HG02571 (cell line): Measurements from ENCODE around the gene PKD1.
"Not testable (repeated sequence)": the region's sequence is repeated elsewhere in the genome, so short reads cannot be mapped to it uniquely, and the experiment has no call there.

Experiments used
- ATAC-seq: cut with Tn5 transposase; IDR thresholded peaks from one replicate; pipeline ENCODE4 v1.9.1; 2021; ENCODE audit warnings: mild to moderate bottlenecking, moderate library complexity; ENCODE audit not compliant: unreplicated experiment

The PKD1 gene

GRCh38 chr16:2126161-2126743 is 9.4 kb downstream of the PKD1 start:
- not testable (repeated sequence) for ATAC-seq

GRCh38 chr16:2125609-2126008 is 10.1 kb downstream of the PKD1 start:
- not testable (repeated sequence) for ATAC-seq

DNA sequence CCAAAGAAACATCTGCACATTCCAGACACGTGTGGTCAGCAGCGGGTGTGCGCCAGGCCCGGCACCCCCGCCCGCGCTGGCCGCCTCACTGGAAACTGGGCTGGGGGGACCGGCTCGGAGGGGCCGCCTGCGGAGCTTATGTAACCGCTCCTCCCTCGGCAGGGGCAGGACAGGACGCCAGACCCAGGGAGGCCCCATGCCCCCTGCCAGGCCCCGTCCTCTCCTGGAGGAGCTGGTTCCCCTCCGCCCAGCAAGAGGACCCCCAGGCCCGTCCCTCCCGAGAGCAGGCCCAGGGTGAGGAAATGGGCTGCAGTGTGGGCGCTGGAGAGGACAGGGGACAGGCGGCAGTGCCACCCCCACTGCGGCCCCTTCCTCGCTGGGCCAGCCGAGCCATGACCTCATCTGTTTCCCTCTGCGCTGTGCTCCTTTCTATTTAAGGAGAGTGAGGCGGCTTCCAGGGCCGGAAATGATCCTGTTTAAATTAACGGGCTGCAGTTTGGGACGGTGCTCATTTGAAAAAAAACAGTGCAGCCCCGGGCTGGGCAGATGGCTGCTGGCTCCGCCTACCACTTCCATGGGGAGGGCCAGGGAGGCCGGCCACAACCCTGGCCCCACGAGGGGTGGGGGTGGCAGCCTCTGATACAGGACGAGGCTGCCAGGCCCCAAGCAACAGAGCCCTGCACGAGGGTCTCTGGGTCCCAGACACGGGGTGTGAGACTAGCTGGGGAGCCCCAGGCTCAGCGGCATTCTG is 10.8 kb downstream of the PKD1 start:
- ATAC-seq: not testable (repeated sequence)

GRCh38 chr16:2124377-2124693 is 11.4 kb downstream of the PKD1 start:
- ATAC-seq: not testable (repeated sequence)

- ATAC-seq: not testable (repeated sequence)
Observed at GRCh38 chr16:2123706-2124376, 11.9 kb downstream of the PKD1 start.

GRCh38 chr16:2122934-2123683 is 12.6 kb downstream of the PKD1 start:
- ATAC-seq: not testable (repeated sequence)

GRCh38 chr16:2122429-2122828 is 13.3 kb downstream of the PKD1 start:
- ATAC-seq: no peak

- ATAC-seq: no peak
Observed at GRCh38 chr16:2121853-2122252, 13.8 kb downstream of the PKD1 start.

- not testable (repeated sequence) for ATAC-seq
Observed at GRCh38 chr16:2121325-2121724, 14.4 kb downstream of the PKD1 start.

GRCh38 chr16:2117960-2118722 is 17.6 kb downstream of the PKD1 start:
- ATAC-seq: not testable (repeated sequence)

DNA sequence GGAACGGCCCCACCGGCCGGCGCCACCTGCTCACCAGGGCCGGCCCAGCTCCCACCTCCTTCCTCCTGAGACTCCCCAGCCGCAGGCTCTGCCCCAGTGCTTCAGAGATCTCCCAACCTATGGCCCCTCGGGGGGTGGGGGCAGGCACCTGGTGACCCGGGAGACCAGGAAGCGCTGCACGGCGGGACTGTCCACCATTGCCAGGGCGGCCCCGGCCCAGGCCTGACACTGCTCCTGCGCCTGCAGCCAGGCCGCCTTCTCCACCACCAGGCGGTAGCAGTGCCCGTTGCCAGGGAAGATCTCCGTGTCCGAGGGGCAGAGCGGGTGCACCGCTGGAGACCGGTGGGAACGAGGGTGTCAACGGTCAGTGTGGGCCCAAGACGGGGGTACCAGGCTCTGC is 18.4 kb downstream of the PKD1 start:
- ATAC-seq: not testable (repeated sequence)

GRCh38 chr16:2116428-2116827 is 19.3 kb downstream of the PKD1 start:
- not testable (repeated sequence) for ATAC-seq

- no peak for ATAC-seq
Observed at GRCh38 chr16:2115591-2115973, 20.1 kb downstream of the PKD1 start.

- not testable (repeated sequence) for ATAC-seq
Observed at GRCh38 chr16:2114885-2115590, 20.7 kb downstream of the PKD1 start.

DNA sequence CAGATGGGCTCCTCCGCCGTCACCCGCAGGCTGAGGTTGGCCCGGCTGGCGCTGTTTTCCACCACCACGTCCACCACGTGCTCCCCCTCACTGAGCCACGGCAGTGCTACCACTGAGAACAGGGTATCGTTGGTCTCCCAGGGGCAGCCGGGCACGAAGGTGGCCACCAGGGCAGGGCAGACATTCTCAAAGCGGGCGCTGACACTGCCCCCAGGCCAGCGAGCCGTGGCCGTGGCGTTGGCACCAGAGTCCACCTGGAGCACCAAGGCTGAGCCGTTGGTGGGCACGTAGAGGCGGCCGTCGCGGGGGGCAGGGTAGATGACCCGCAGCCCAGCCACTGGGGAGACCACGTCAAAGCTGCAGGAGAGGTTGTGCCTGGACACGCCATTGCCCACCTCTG is 21.5 kb downstream of the PKD1 start:
- not testable (repeated sequence) for ATAC-seq

DNA sequence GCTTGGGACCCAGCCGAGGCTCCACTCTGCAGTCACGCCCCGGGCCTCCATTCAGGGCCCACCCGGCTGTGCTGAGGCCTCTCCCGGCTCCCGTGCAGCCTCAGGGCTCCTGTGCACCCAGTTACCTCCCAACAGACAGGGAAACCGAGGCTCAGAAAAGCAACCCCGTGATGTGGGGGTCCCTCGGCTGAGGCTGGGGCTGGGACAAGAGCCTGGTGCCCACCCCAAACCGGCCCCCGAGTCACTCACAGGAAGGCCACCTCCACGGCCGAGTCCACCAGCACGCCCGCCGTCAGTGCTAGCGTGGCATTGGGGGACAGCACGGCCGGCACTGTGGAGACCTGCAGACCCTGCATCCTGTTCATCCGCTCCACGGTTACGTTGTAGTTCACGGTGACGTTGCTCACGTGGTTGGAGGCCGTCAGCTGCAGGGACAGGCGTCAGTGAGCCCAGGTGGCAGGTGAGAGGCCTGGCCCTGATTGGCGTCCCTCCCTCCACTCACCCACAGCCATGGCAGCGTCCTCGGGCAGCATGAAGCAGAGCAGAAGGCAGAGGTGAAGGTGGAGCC is 23.1 kb downstream of the PKD1 start:
- not testable (repeated sequence) for ATAC-seq

GRCh38 chr16:2111412-2112335 is 24.0 kb downstream of the PKD1 start:
- not testable (repeated sequence) for ATAC-seq

DNA sequence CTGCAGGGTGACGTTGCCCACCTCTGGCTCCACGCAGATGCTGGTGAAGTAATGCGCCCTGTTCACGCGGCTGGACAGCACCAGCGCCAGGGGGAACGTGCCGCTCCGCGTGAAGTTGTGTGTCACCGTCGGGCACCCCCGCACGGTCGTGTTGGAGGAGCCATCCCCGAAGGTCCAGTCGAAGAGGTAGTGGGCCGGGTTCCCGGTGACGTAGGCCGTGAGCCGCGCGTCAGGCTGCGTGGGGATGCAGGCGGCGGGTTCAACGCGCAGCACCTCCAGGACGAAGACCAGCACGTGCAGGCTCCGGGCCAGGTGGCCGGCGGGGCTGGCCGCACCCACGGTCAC is 24.7 kb downstream of the PKD1 start:
- ATAC-seq: not testable (repeated sequence)
